Measurements from ENCODE around the gene GSDMA. TPM values are rescaled to one million over a fixed set of nuclear protein-coding genes. Genes with fewer than 3 reads are reported as not detected.

The GSDMA gene
- total RNA-seq, 2 experiments from 2014 or later = 0.14 TPM; not detected in 1

DNA sequence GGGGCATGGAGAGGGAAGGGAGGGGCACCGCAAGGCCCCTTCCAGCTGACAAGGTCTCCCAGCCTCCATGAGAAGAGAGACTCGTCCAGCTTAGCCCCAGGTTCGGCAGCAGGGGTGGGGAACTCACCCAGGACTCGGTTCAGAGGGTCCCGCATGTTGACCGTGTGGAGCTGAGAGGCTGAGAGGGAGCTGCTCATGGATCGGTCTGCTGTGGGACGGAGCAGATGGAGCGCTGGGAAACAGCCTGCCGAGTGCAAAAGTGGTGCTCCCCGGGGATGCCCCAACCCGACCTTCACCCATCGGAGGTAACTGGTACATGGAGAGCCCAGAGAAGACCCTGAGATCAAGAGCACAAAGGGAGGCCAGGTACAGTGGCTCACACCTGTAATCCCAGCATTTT, 57.3 kb downstream of the GSDMA start:
- Histone ChIP-seq H3K4me3 (ENCODE audit: low read length) (no peak overlapping the region), H3K4me1 (ENCODE audit: insufficient read depth, low read length) (peaks cover 3% of the 10 kb centered on the region), H3K9me3 (ENCODE audit: control insufficient read depth in 1 of 2, insufficient read depth in 1 of 2, low read length in 2 of 2) (no peaks in the 10 kb centered on the region), H3K27me3 (ENCODE audit: control insufficient read depth in 1 of 2, insufficient read depth in 2 of 2, low read length in 2 of 2) (no peaks in the 10 kb centered on the region), H3K27ac (ENCODE audit: low read depth in 1 of 2, low read length in 2 of 2) (no peak overlapping the region), H3K36me3 (ENCODE audit: insufficient read depth, low read length) (peaks cover 44% of the 10 kb centered on the region)
- no peak overlapping the region for H3K4me3 Mint-ChIP-seq
- CTCF ChIA-PET = no interaction called here
- TF ChIP-seq, protein P1, sequence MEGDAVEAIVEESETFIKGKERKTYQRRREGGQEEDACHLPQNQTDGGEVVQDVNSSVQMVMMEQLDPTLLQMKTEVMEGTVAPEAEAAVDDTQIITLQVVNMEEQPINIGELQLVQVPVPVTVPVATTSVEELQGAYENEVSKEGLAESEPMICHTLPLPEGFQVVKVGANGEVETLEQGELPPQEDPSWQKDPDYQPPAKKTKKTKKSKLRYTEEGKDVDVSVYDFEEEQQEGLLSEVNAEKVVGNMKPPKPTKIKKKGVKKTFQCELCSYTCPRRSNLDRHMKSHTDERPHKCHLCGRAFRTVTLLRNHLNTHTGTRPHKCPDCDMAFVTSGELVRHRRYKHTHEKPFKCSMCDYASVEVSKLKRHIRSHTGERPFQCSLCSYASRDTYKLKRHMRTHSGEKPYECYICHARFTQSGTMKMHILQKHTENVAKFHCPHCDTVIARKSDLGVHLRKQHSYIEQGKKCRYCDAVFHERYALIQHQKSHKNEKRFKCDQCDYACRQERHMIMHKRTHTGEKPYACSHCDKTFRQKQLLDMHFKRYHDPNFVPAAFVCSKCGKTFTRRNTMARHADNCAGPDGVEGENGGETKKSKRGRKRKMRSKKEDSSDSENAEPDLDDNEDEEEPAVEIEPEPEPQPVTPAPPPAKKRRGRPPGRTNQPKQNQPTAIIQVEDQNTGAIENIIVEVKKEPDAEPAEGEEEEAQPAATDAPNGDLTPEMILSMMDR (IDR thresholded peaks at IDR 0.05) = no peak
- no peaks in the 10 kb centered on the region for H3K27me3 Mint-ChIP-seq
- peaks cover 2% of the 10 kb centered on the region for H3K4me1 Mint-ChIP-seq (ENCODE audit: low read depth)
- ATAC-seq (ENCODE audit: poor library complexity) (no peak), DNase-seq (no peak)
- H3K9me3 Mint-ChIP-seq = no peaks in the 10 kb centered on the region
- peaks cover 38% of the 10 kb centered on the region for H3K36me3 Mint-ChIP-seq (ENCODE audit: low read depth)
- intact Hi-C loops (cut with DNase I, micrococcal nuclease) = loop anchor here in 1 of 2 experiments (10.0 kb wide), 1 partner anchor 465 kb away; no protein-coding TSS in a partner anchor
- POLR2A ChIA-PET = no interaction called here
- no peak overlapping the region for H3K27ac Mint-ChIP-seq

DNA sequence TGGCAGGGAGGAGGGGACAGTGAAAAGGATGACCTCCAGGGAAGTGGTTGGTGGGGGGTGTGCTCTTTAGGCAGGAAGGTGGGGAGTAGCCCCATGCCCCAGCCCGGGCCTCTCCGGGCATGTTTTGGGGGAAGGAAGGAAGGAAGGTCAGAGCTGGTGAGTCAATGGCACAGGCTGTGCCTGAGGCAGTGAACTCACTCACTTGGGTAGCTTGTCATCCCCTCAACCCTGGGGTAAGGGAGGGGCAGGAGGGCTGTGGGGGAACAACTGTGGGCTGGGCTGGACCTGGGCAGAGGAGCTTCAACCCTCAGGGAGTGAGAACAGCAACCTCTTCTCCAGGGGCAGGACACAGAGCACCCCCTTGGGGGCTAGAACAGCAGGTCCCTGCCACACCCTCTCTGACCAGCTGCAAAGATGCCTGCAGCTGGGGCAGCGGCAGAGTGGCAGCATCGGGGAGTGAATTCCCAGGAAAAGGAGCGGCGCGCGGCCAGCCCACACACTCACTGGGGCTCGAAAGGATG, 58.7 kb downstream of the GSDMA start:
- TF ChIP-seq, protein P1 (IDR thresholded peaks at IDR 0.05) = no peak
- Histone ChIP-seq H3K27ac (ENCODE audit: low read depth in 1 of 2, low read length in 2 of 2) (no peak overlapping the region), H3K36me3 (ENCODE audit: insufficient read depth, low read length) (peaks cover 54% of the 10 kb centered on the region), H3K27me3 (ENCODE audit: control insufficient read depth in 1 of 2, insufficient read depth in 2 of 2, low read length in 2 of 2) (no peaks in the 10 kb centered on the region), H3K4me1 (ENCODE audit: insufficient read depth, low read length) (peaks cover 16% of the 10 kb centered on the region), H3K4me3 (ENCODE audit: low read length) (no peak overlapping the region), H3K9me3 (ENCODE audit: control insufficient read depth in 1 of 2, insufficient read depth in 1 of 2, low read length in 2 of 2) (no peaks in the 10 kb centered on the region)
- DNase-seq = no peak
- CTCF ChIA-PET = interaction anchor here (1.2 kb wide), 1 partner anchor 147 kb away, joined by 3 read pairs; no protein-coding TSS in a partner anchor
- Mint-ChIP-seq H3K9me3 (no peaks in the 10 kb centered on the region), H3K4me1 (ENCODE audit: low read depth) (peaks cover 15% of the 10 kb centered on the region), H3K27ac (no peak overlapping the region), H3K27me3 (no peaks in the 10 kb centered on the region), H3K4me3 (no peak overlapping the region), H3K36me3 (ENCODE audit: low read depth) (peaks cover 52% of the 10 kb centered on the region)
- ATAC-seq (ENCODE audit: poor library complexity) = no peak
- POLR2A ChIA-PET = no interaction called here
- intact Hi-C loops (cut with DNase I, micrococcal nuclease) = loop anchor here in 1 of 2 experiments (10.0 kb wide), 1 partner anchor 467 kb away; no protein-coding TSS in a partner anchor

DNA sequence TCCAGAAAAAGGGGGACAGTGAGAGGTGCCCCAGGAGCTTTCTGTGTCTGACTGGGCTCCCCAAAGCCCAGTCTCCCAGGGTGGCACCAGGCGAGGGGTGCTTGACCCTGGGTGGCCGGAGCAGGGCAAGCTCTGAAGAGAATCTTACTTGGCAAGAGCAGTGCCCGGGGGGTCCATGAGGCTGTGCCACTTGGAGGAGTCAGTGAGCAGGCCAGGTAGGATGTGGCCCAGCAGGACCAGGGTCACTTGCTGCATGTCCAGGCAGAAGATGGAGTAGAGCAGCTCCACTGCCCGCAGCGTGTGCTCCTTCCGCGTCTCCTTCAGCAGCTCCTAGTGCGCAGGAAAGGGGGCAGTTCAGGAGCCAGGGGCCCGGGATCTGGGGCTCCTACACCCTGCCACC, 59.7 kb downstream of the GSDMA start:
- no peak overlapping the region for H3K4me3 Mint-ChIP-seq
- intact Hi-C loops (cut with DNase I, micrococcal nuclease) = loop anchor here in 1 of 2 experiments (10.0 kb wide), 1 partner anchor 468 kb away; no protein-coding TSS in a partner anchor

More for the DNA sequence above, 59.7 kb downstream of the GSDMA start:
- ChIA-PET CTCF (no interaction called here), POLR2A (no interaction called here)
- TF ChIP-seq, protein P1 (IDR thresholded peaks at IDR 0.05) = no peak
- Mint-ChIP-seq H3K9me3 (no peaks in the 10 kb centered on the region), H3K27ac (no peak overlapping the region), H3K27me3 (no peaks in the 10 kb centered on the region), H3K36me3 (ENCODE audit: low read depth) (peaks cover 60% of the 10 kb centered on the region), H3K4me1 (ENCODE audit: low read depth) (peaks cover 23% of the 10 kb centered on the region)
- Histone ChIP-seq H3K27ac (ENCODE audit: low read depth in 1 of 2, low read length in 2 of 2) (no peak overlapping the region), H3K4me3 (ENCODE audit: low read length) (no peak overlapping the region), H3K9me3 (ENCODE audit: control insufficient read depth in 1 of 2, insufficient read depth in 1 of 2, low read length in 2 of 2) (no peaks in the 10 kb centered on the region), H3K36me3 (ENCODE audit: insufficient read depth, low read length) (peaks cover 54% of the 10 kb centered on the region), H3K4me1 (ENCODE audit: insufficient read depth, low read length) (peaks cover 25% of the 10 kb centered on the region), H3K27me3 (ENCODE audit: control insufficient read depth in 1 of 2, insufficient read depth in 2 of 2, low read length in 2 of 2) (no peaks in the 10 kb centered on the region)
- ATAC-seq (ENCODE audit: poor library complexity) (no peak), DNase-seq (no peak)

Data from CD4-positive, alpha-beta T cell (primary cell).